SK-N-SH (cell line): ENCODE measurements around the gene KRT74. TPM values are rescaled to one million over a fixed set of nuclear protein-coding genes. Genes with fewer than 3 reads are reported as not detected.

Experiments used
- CTCF ChIA-PET: fragments of 300-600, 350-600 bp; formaldehyde crosslinking; extraction: SDS; loops from one replicate; lab custom pipeline; 2021; lab: Yijun Ruan, JAX
- POLR2A ChIA-PET: fragments of 350-600 bp; sonication (Branson Sonifier 250); formaldehyde crosslinking; extraction: SDS; loops from one replicate; lab custom pipeline; 2020; ENCODE audit warnings: antibody characterized with exemption, inconsistent platforms; lab: Yijun Ruan, JAX
- DNase-seq: peaks from one replicate; pipeline ENCODE4 v3.0.0; 2012
- H2AFZ ChIP-seq: fragments of 200-600 bp; sonication (generic); 2 replicates; pipeline ENCODE4 v1.8.1; 2016; ENCODE audit warnings: antibody characterized with exemption, mild to moderate bottlenecking, low read depth
- H3F3A ChIP-seq: fragments of 200-600 bp; sonication (generic); replicated peaks from 2 replicates; pipeline ENCODE3; 2016; ENCODE audit warnings: antibody characterized with exemption, mild to moderate bottlenecking; ENCODE audit not compliant: insufficient read depth
- H3K27ac ChIP-seq, 2 experiments: fragments of 200-500 bp in 1 of 2; fragments of 200-600 bp in 1 of 2; sonication (Bioruptor generic) in 1 of 2; sonication (generic), shearing (Covaris generic) in 1 of 2; 2 replicates each; pipeline versions ENCODE4 v1.5.1 to v1.6.1; 2014 to 2016; ENCODE audit warnings: low read depth in 2 of 2, inconsistent platforms in 1 of 2, low read length in 1 of 2, mild to moderate bottlenecking in 1 of 2, mixed read lengths in 1 of 2
- H3K27me3 ChIP-seq: fragments of 200-600 bp; sonication (generic), shearing (Covaris generic); 2 replicates; pipeline ENCODE4 v1.6.1; 2016; ENCODE audit warnings: mixed run types; ENCODE audit not compliant: insufficient read depth
- H3K36me3 ChIP-seq, 2 experiments: fragments of 200-500 bp in 1 of 2; fragments of 200-600 bp in 1 of 2; sonication (Bioruptor generic) in 1 of 2; sonication (generic) in 1 of 2; replicated peaks in 1 of 2; 2 replicates each; pipeline versions ENCODE3 to v1.5.1; 2014 to 2016; ENCODE audit warnings: low read length in 1 of 2, mild to moderate bottlenecking in 1 of 2; ENCODE audit not compliant: insufficient read depth in 2 of 2, control insufficient read depth in 1 of 2
- H3K4me1 ChIP-seq, 2 experiments: fragments of 200-500 bp in 1 of 2; fragments of 200-600 bp in 1 of 2; sonication (Bioruptor generic) in 1 of 2; sonication (generic), shearing (Covaris generic) in 1 of 2; 2 replicates each; pipeline versions ENCODE4 v1.5.1 to v1.6.1; 2014 to 2016; ENCODE audit warnings: low read depth in 1 of 2, low read length in 1 of 2, mixed run types in 1 of 2; ENCODE audit not compliant: insufficient read depth in 2 of 2, control insufficient read depth in 1 of 2
- H3K4me2 ChIP-seq: fragments of 200-600 bp; sonication (generic), shearing (Covaris generic); 2 replicates; pipeline ENCODE4 v1.6.1; 2017; ENCODE audit warnings: mixed run types
- H3K4me3 ChIP-seq, 2 experiments: fragments of 200-500 bp in 1 of 2; fragments of 200-600 bp in 1 of 2; sonication (Bioruptor generic) in 1 of 2; sonication (generic), shearing (Covaris generic) in 1 of 2; 2 replicates each; pipeline versions ENCODE4 v1.5.1 to v1.8.1; 2014 to 2016; ENCODE audit warnings: low read depth in 2 of 2, inconsistent platforms in 1 of 2, low read length in 1 of 2, mild to moderate bottlenecking in 1 of 2, mixed read lengths in 1 of 2, moderate library complexity in 1 of 2
- H3K79me2 ChIP-seq: fragments of 200-600 bp; sonication (generic); 2 replicates; pipeline ENCODE4 v1.8.1; 2017; ENCODE audit warnings: mild to moderate bottlenecking; ENCODE audit not compliant: insufficient read depth
- H3K9ac ChIP-seq: fragments of 200-600 bp; sonication (generic); 2 replicates; pipeline ENCODE4 v1.6.1; 2017; ENCODE audit warnings: mixed run types
- H3K9me2 ChIP-seq: fragments of 200-600 bp; sonication (generic); 2 replicates; pipeline ENCODE4 v1.6.1; 2017; ENCODE audit warnings: mixed run types
- H3K9me3 ChIP-seq: fragments of 200-600 bp; sonication (generic); 2 replicates; pipeline ENCODE4 v1.6.1; 2017; ENCODE audit warnings: mixed run types, mild to moderate bottlenecking, moderate library complexity
- H4K20me1 ChIP-seq: fragments of 200-600 bp; sonication (generic); 2 replicates; pipeline ENCODE4 v1.6.1; 2017; ENCODE audit warnings: mild to moderate bottlenecking, mixed run types; ENCODE audit not compliant: insufficient read depth
- CHD2 ChIP-seq: fragments of 150-350 bp; IDR thresholded peaks from 2 replicates; pipeline ENCODE4 v1.6.1; 2018; ENCODE audit warnings: low read length; ENCODE audit not compliant: partially characterized antibody
- CTCF ChIP-seq: fragments of 200-600 bp; sonication (generic); IDR thresholded peaks from 2 replicates; pipeline ENCODE4 v1.6.1; 2017; ENCODE audit warnings: antibody characterized with exemption, mild to moderate bottlenecking, moderate library complexity
- ELF1 ChIP-seq: IDR thresholded peaks from 2 replicates; pipeline ENCODE4 v1.4.0; 2012
- FOSL2 ChIP-seq: IDR thresholded peaks from 2 replicates; pipeline ENCODE4 v1.4.0; 2012; ENCODE audit warnings: low read depth, mild to moderate bottlenecking, moderate library complexity, borderline replicate concordance
- FOXJ3 ChIP-seq: sonication (generic); formaldehyde crosslinking; IDR thresholded peaks from 2 replicates; pipeline ENCODE4 v1.5.1; 2020; ENCODE audit warnings: mild to moderate bottlenecking, missing genetic modification reagents
- GABPA ChIP-seq: IDR thresholded peaks from 2 replicates; pipeline ENCODE4 v1.4.0; 2012; ENCODE audit warnings: low read depth, mild to moderate bottlenecking
- IRF3 ChIP-seq: fragments of 150-350 bp; IDR thresholded peaks from 2 replicates; pipeline ENCODE4 v1.6.1; 2016; ENCODE audit warnings: mild to moderate bottlenecking, low read depth, low read length
- JUND ChIP-seq: IDR thresholded peaks from 2 replicates; pipeline ENCODE4 v1.4.0; 2012
- MAX ChIP-seq: IDR thresholded peaks from 2 replicates; pipeline ENCODE4 v1.4.0; 2012; ENCODE audit warnings: low read depth
- MEF2A ChIP-seq: IDR thresholded peaks from 2 replicates; pipeline ENCODE4 v1.4.0; 2012; ENCODE audit warnings: low read depth, borderline replicate concordance
- MXI1 ChIP-seq: IDR thresholded peaks from 2 replicates; pipeline ENCODE4 v1.6.1; 2012; ENCODE audit warnings: mild to moderate bottlenecking, low read depth, low read length, improper control_type of control experiment
- NFIC ChIP-seq: IDR thresholded peaks from 2 replicates; pipeline ENCODE4 v1.4.0; 2012; ENCODE audit warnings: borderline replicate concordance
- RAD21 ChIP-seq: IDR thresholded peaks from 2 replicates; pipeline ENCODE4 v1.6.1; 2012; ENCODE audit warnings: mild to moderate bottlenecking, low read length
- SMC3 ChIP-seq: IDR thresholded peaks from 2 replicates; pipeline ENCODE4 v1.6.1; 2012; ENCODE audit warnings: low read depth, low read length, improper control_type of control experiment
- TAF1 ChIP-seq: IDR thresholded peaks from 2 replicates; pipeline ENCODE4 v1.6.1; 2012; ENCODE audit warnings: low read depth, mild to moderate bottlenecking, low read length, moderate library complexity, borderline replicate concordance
- TCF12 ChIP-seq: IDR thresholded peaks from 2 replicates; pipeline ENCODE4 v1.4.0; 2012
- USF1 ChIP-seq: IDR thresholded peaks from 2 replicates; pipeline ENCODE4 v1.4.0; 2012; ENCODE audit warnings: low read depth, borderline replicate concordance
- WGBS: methylation state at CpG from one replicate; pipeline ENCODE4 v1.1.6; 2017; ENCODE audit warnings: low lambda C conversion rate; 5-methylcytosine and 5-hydroxymethylcytosine counted together
- polyA plus RNA-seq, 3 experiments: library from polyadenylated mRNA; depleted of rRNA; stranded (reverse); fragments of >200 nt; gene quantifications; 2 replicates each; pipeline ENCODE4 v1.2.3, GENCODE V29; 2012

The KRT74 gene
- polyA plus RNA-seq, 1 of the 3 experiments (the other 2 are of a cell fraction) = not detected

GRCh38 chr12:52523824-52524223, 49.8 kb downstream of the KRT74 start:
- Histone ChIP-seq H3K4me1 (no peaks in the 10 kb centered on the region), H3K4me3 (no peak overlapping the region)
- TF ChIP-seq MXI1 = no peak
- TF ChIP-seq, all 33 proteins: peak for 0
- Histone ChIP-seq H3K27ac (no peak overlapping the region), H3F3A (no peaks in the 10 kb centered on the region), H4K20me1 (no peaks in the 10 kb centered on the region), H3K27me3 (peaks cover 41% of the 10 kb centered on the region; the same call in 1 of the 2 replicates), H2AFZ (no peak overlapping the region), H3K9ac (no peak overlapping the region), H3K4me2 (no peak overlapping the region), H3K9me2 (no peaks in the 10 kb centered on the region), H3K79me2 (no peaks in the 10 kb centered on the region), H3K36me3 (no peaks in the 10 kb centered on the region), H3K9me3 (no peaks in the 10 kb centered on the region)
- POLR2A ChIA-PET = no interaction called here
- WGBS = 37% methylated on average over 4 of the region's 4 CpGs
- DNase-seq = no peak
- CTCF ChIA-PET = interaction anchor here (1.1 kb wide), 2 partner anchors 10 to 24 kb away, joined by 3 read pairs; no protein-coding TSS in a partner anchor

- Histone ChIP-seq H3K27me3 (peaks cover 41% of the 10 kb centered on the region; the same call in 1 of the 2 replicates), H3K4me3 (no peak overlapping the region), H3K36me3 (no peaks in the 10 kb centered on the region), H3K9me2 (no peaks in the 10 kb centered on the region), H3K9ac (no peak overlapping the region), H3K79me2 (no peaks in the 10 kb centered on the region), H4K20me1 (no peaks in the 10 kb centered on the region), H3K9me3 (no peaks in the 10 kb centered on the region), H3K4me2 (no peak overlapping the region), H3K4me1 (no peaks in the 10 kb centered on the region), H3K27ac (no peak overlapping the region), H3F3A (no peaks in the 10 kb centered on the region), H2AFZ (no peak overlapping the region)
- ChIA-PET POLR2A (no interaction called here), CTCF (interaction anchor here (0.7 to 1.2 kb wide), 4 partner anchors 58 to 458 kb away, joined by 3 to 5 read pairs (median 4); no protein-coding TSS in a partner anchor)
- no peak for DNase-seq
- TF ChIP-seq MAX = no peak
- no peak for TF ChIP-seq JUND
- no peak for TF ChIP-seq USF1
- TF ChIP-seq NFIC = no peak
- no peak for TF ChIP-seq MEF2A
- TF ChIP-seq IRF3 = no peak
- no peak for TF ChIP-seq CHD2
- TF ChIP-seq FOSL2 = no peak
- TF ChIP-seq ELF1 = no peak
- no peak for TF ChIP-seq GABPA
- no peak for TF ChIP-seq RAD21
- no peak for TF ChIP-seq FOXJ3
- TF ChIP-seq MXI1 = no peak
- TF ChIP-seq SMC3 = no peak
- no peak for TF ChIP-seq CTCF
- TF ChIP-seq TAF1 = no peak
- no peak for TF ChIP-seq TCF12
- WGBS = 23% methylated on average over 6 of the region's 10 CpGs
Measured at GRCh38 chr12:52522346-52523011, 51.2 kb downstream of the KRT74 start.
